GM23248 (cell line): Measurements from ENCODE around the gene ARID4A. TPM values are rescaled to one million over a fixed set of nuclear protein-coding genes. Genes with fewer than 3 reads are reported as not detected.

Source experiments
- DNase-seq: peaks from one replicate; pipeline ENCODE4 v3.0.0-alpha.2; 2015
- H2AFZ ChIP-seq: fragments of 200-600 bp; sonication (generic); 2 replicates; pipeline ENCODE4 v1.6.1; 2016; ENCODE audit warnings: antibody characterized with exemption
- H3F3A ChIP-seq: fragments of 200-600 bp; sonication (generic); 2 replicates; pipeline ENCODE4 v1.6.1; 2016; ENCODE audit warnings: mild to moderate bottlenecking, antibody characterized with exemption, mixed run types; ENCODE audit not compliant: insufficient read depth
- H3K27ac ChIP-seq: fragments of 200-600 bp; sonication (generic); 2 replicates; pipeline ENCODE4 v1.5.1; 2016; ENCODE audit warnings: mild to moderate bottlenecking
- H3K27me3 ChIP-seq: fragments of 200-600 bp; sonication (generic); replicated peaks from 2 replicates; pipeline ENCODE4 v1.6.1; 2016; ENCODE audit warnings: mild to moderate bottlenecking; ENCODE audit not compliant: insufficient read depth
- H3K36me3 ChIP-seq: fragments of 200-600 bp; sonication (generic); 2 replicates; pipeline ENCODE4 v1.6.1; 2016; ENCODE audit warnings: low read depth, mild to moderate bottlenecking
- H3K4me1 ChIP-seq: fragments of 200-600 bp; sonication (generic); 2 replicates; pipeline ENCODE4 v1.6.1; 2016; ENCODE audit warnings: mild to moderate bottlenecking; ENCODE audit not compliant: insufficient read depth
- H3K4me2 ChIP-seq: fragments of 200-600 bp; sonication (generic); one replicate; pipeline ENCODE4 v1.6.1; 2016; ENCODE audit warnings: mild to moderate bottlenecking; ENCODE audit not compliant: unreplicated experiment
- H3K4me3 ChIP-seq: fragments of 200-600 bp; sonication (generic); 2 replicates; pipeline ENCODE4 v1.5.1; 2016; ENCODE audit warnings: mild to moderate bottlenecking
- H3K79me2 ChIP-seq: fragments of 200-600 bp; sonication (generic); 2 replicates; pipeline ENCODE4 v1.6.1; 2016; ENCODE audit warnings: mild to moderate bottlenecking; ENCODE audit not compliant: insufficient read depth
- H3K9ac ChIP-seq: fragments of 200-600 bp; sonication (generic); 2 replicates; pipeline ENCODE4 v1.6.1; 2016; ENCODE audit warnings: mild to moderate bottlenecking
- H3K9me2 ChIP-seq: fragments of 200-600 bp; sonication (generic); 2 replicates; pipeline ENCODE4 v1.6.1; 2016; ENCODE audit warnings: mixed run types, mild to moderate bottlenecking, moderate library complexity; ENCODE audit not compliant: insufficient read depth
- H3K9me3 ChIP-seq: fragments of 200-600 bp; sonication (generic); one replicate; pipeline ENCODE4 v1.6.1; 2017; ENCODE audit warnings: low read depth
- H4K20me1 ChIP-seq: fragments of 200-600 bp; sonication (generic); 2 replicates; pipeline ENCODE4 v1.6.0; 2016; ENCODE audit not compliant: insufficient read depth
- EZH2 ChIP-seq: fragments of 200-600 bp; sonication (generic); IDR thresholded peaks from 2 replicates; pipeline ENCODE4 v1.6.1; 2018; ENCODE audit warnings: antibody characterized with exemption, mild to moderate bottlenecking; ENCODE audit not compliant: insufficient read depth, poor library complexity, severe bottlenecking
- EZH2phosphoT487 ChIP-seq: fragments of 200-600 bp; sonication (generic); IDR thresholded peaks from 2 replicates; pipeline ENCODE4 v1.6.1; 2018; ENCODE audit warnings: antibody characterized with exemption, moderate library complexity, mild to moderate bottlenecking, low read depth; ENCODE audit not compliant: insufficient read depth
- WGBS, 2 experiments: methylation state at CpG; one replicate each; pipeline ENCODE4 v1.1.6; 2015 to 2017; ENCODE audit warnings: low lambda C conversion rate in 2 of 2, low coverage in 1 of 2; ENCODE audit errors: missing lambda C conversion rate in 2 of 2; 5-methylcytosine and 5-hydroxymethylcytosine counted together
- in situ Hi-C: fragments of 300-500 bp; cut with MboI; formaldehyde crosslinking; loops from 2 replicates; pipeline ENCODE4 v1.15.0; 2020
- polyA plus RNA-seq: library from polyadenylated mRNA; unstranded; fragments of >200 nt; fragmentation: Nextera tagmentation; extraction: Ambion mirVana; gene quantifications from 2 replicates; pipeline ENCODE4 v1.2.1, GENCODE V29; 2016
- total RNA-seq: library from RNA; depleted of rRNA; stranded (reverse); fragments of >200 nt; shearing (Covaris generic); gene quantifications from 2 replicates; pipeline ENCODE4 v1.2.3, GENCODE V29; 2014

Gene ARID4A
- total and polyA plus RNA-seq, 2 experiments from 2014 or later: 5.7 to 17.3 TPM

- Histone ChIP-seq H3F3A (peaks cover 56% of the 10 kb centered on the region), H3K9me3 (no peaks in the 10 kb centered on the region), H4K20me1 (peaks cover 8% of the 10 kb centered on the region; the same call in 1 of the 2 replicates), H3K4me3 (no peak overlapping the region), H3K27ac (peak overlapping the region; percentile 4; the same call in 1 of the 2 replicates), H2AFZ (no peak overlapping the region), H3K4me2 (no peak overlapping the region), H3K79me2 (peaks cover 100% of the 10 kb centered on the region), H3K9me2 (no peaks in the 10 kb centered on the region), H3K27me3 (no peaks in the 10 kb centered on the region), H3K36me3 (peaks cover 39% of the 10 kb centered on the region), H3K4me1 (peaks cover 11% of the 10 kb centered on the region), H3K9ac (no peak overlapping the region)
- WGBS, 2 experiments: 95% methylated on average over 2 of the region's 2 CpGs
- DNase-seq: no peak
- no peak for TF ChIP-seq EZH2
- TF ChIP-seq EZH2phosphoT487: no peak
- in situ Hi-C loops: no loop called here
Measured at GRCh38 chr14:58275527-58276190, 22.7 kb upstream of the ARID4A start.

DNA sequence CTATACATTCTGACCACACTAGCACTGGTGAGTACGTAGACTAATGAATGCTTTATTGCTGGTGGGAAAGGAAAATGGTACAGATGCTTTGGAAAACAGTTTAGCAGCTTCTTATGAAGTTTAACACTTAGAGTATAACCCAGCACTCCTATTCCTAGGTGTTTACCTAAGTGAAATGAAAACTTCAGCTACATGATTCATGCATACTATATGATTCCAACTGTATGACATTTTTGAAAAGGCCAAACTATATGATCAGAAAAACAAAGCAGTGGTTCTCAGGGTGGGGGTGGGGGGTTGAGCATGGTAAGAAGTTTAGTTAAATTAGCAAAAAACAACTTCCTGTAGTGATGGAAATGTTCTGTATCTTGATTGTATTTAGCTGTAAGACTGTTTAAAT, 22.1 kb upstream of the ARID4A start:
- no peak overlapping the region for H3K9ac ChIP-seq
- no peak overlapping the region for H3K4me3 ChIP-seq
- H3K9me2 ChIP-seq: no peaks in the 10 kb centered on the region
- peaks cover 100% of the 10 kb centered on the region for H3K79me2 ChIP-seq
- no peak overlapping the region for H3K27ac ChIP-seq
- WGBS, 2 experiments: 95 to 98% methylated on average over 1 of the region's 1 CpG
- H4K20me1 ChIP-seq: peaks cover 10% of the 10 kb centered on the region; the same call in 1 of the 2 replicates
- peaks cover 58% of the 10 kb centered on the region for H3F3A ChIP-seq
- H3K4me2 ChIP-seq: no peak overlapping the region
- H3K4me1 ChIP-seq: peaks cover 16% of the 10 kb centered on the region
- in situ Hi-C loops: no loop called here
- H2AFZ ChIP-seq: no peak overlapping the region
- DNase-seq: no peak
- H3K36me3 ChIP-seq: peaks cover 35% of the 10 kb centered on the region
- no peaks in the 10 kb centered on the region for H3K9me3 ChIP-seq
- TF ChIP-seq EZH2phosphoT487 (no peak), EZH2 (no peak)
- H3K27me3 ChIP-seq: no peaks in the 10 kb centered on the region

DNA sequence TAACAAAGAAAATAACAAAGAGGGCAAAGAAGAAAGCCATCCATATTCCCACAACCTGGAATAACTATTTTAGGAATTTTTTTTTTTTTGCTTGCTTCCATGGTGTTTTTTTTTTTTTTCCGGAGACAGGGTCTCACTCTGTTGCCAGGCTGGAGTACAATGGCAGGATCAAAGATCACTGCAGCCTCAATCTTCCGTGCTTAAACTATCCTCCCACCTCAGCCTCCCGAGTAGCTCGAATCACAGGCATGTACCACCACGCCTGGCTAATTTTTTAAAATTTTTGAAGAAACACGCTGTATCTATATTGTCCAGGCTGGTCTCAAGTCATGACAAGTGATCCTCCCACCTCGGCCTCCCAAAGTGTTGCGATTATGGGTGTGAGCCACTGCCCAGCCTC, 20.2 kb upstream of the ARID4A start:
- Histone ChIP-seq H3F3A (peaks cover 59% of the 10 kb centered on the region), H3K36me3 (peaks cover 19% of the 10 kb centered on the region), H3K27ac (no peak overlapping the region), H3K27me3 (no peaks in the 10 kb centered on the region), H3K79me2 (peaks cover 99% of the 10 kb centered on the region), H3K4me1 (peaks cover 36% of the 10 kb centered on the region), H3K9ac (no peak overlapping the region), H4K20me1 (peaks cover 10% of the 10 kb centered on the region; the same call in 1 of the 2 replicates), H3K9me2 (no peaks in the 10 kb centered on the region), H3K4me3 (no peak overlapping the region), H3K9me3 (no peaks in the 10 kb centered on the region), H2AFZ (no peak overlapping the region), H3K4me2 (no peak overlapping the region)
- DNase-seq: no peak
- TF ChIP-seq EZH2: no peak
- TF ChIP-seq EZH2phosphoT487: no peak
- in situ Hi-C loops: no loop called here
- WGBS, 2 experiments: 92 to 96% methylated on average over 8 of the region's 8 CpGs

- DNase-seq: peak; percentile 85
- Histone ChIP-seq H3K4me3 (peak overlapping the region; percentile 27), H3K79me2 (peaks cover 99% of the 10 kb centered on the region), H3K9me3 (no peaks in the 10 kb centered on the region), H2AFZ (no peak overlapping the region), H4K20me1 (peaks cover 5% of the 10 kb centered on the region; the same call in 1 of the 2 replicates), H3K27me3 (no peaks in the 10 kb centered on the region), H3K9me2 (no peaks in the 10 kb centered on the region), H3K27ac (peak overlapping the region; percentile 87), H3K9ac (peak overlapping the region; percentile 76), H3K4me1 (peaks cover 37% of the 10 kb centered on the region), H3K4me2 (peak overlapping the region; percentile 71), H3K36me3 (peaks cover 32% of the 10 kb centered on the region), H3F3A (peaks cover 44% of the 10 kb centered on the region)
- WGBS, 2 experiments: 1 to 7% methylated on average over 4 of the region's 4 CpGs
- TF ChIP-seq EZH2phosphoT487: no peak
- no peak for TF ChIP-seq EZH2
- in situ Hi-C loops: no loop called here
Measured at GRCh38 chr14:58280954-58281787, 17.2 kb upstream of the ARID4A start.
